Epithelial cell of prostate (primary cell): ENCODE data around the gene UBXN4.
A peak's percentile ranks its signal among the peaks of the same experiment; 100 is the strongest.
"Not testable (repeated sequence)": the region's sequence is repeated elsewhere in the genome, so short reads cannot be mapped to it uniquely, and the experiment has no call there.

Experiments used
- DNase-seq: peaks from one replicate; pipeline ENCODE4 v3.0.0-alpha.2; 2011; ENCODE audit warnings: low read depth, low spot score
- H3K27ac ChIP-seq: fragments of 450-650 bp; 2 replicates; pipeline ENCODE4 v1.5.1; 2017; ENCODE audit warnings: mild to moderate bottlenecking

The UBXN4 gene

DNA sequence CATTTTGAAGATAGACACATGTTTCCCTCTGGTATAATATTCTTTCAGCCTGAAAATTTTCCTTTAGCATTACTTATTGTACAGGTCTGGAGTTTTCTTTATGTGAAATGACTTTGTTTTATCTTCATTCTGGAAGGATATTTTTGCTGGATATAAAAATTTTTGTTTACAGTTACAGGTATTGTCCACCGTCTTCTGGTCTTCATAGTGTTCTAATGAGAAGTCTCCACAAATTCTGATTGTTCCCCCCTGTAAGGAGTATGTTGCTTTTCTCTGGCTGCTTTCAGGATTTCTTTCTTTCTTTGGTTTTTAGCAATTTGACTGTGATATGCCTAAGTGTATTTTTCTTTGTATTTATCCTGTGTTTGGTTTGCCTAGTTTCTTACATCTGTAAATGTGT lies 15.0 kb downstream of the UBXN4 start:
- H3K27ac ChIP-seq, result no peak overlapping the region
- DNase-seq, result no peak

- DNase-seq, result no peak
- no peak overlapping the region for H3K27ac ChIP-seq
These were observed 20.4 kb downstream of the UBXN4 start for GRCh38 chr2:135762022-135762421.

DNA sequence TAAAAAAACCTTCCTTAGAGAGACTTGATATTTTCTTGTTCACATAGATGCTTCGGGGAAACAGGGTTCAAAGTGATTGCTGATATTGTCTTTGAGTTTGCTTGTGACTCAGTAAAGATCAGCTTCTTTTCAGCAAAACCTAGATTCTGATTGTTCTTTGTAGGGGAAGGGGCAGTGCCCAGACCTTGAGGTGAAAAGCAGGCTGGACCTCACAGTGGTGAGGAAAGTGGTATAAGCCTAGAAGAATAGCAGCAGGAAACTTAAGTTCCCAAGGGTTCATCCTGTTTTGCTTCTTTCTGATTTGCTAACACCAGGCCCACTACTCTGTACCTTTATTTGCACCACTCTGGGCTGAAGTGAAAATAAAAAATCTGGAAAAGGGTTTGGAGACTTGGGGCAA lies 20.9 kb downstream of the UBXN4 start:
- no peak overlapping the region for H3K27ac ChIP-seq
- no peak for DNase-seq

DNA sequence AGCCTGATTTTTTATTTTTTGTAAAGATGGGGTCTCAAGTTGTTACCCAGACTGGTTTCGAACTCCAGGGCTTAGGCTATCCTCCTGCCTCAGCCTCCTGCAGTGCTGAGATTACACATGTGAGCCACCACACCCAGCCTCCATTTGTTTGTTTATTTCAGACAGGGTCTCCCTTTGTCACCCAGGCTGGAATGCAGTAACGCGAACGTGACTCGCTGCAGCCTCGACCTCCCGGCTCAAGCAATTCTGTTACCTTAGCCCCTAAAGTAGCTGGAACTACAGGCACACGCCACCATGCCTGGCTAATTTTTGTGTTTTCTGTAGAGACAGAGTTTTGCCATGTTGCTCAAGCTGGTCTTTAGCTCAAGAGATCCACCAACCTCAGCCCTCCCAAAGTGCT lies 27.2 kb downstream of the UBXN4 start:
- DNase-seq, result no peak
- H3K27ac ChIP-seq, result no peak overlapping the region

DNA sequence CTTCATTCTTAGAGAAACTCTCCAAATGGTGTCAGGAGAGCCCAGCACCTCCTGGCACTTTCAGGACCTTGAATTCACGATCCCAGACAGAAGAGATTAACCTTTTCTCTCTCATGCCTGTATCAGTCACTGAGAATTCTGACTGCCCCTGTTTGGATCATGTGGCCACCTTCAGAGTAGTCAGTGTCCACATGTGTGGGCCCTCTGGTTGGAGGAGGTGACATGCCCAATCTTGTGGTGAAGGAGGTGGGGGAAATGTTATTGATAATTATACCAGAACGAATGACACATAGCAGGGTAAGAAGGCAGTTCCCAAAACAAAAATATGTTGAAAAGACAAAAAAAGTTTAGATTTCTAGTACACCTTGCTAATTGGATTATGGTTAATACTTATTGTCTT lies 31.7 kb downstream of the UBXN4 start:
- peak overlapping the region; percentile 30 for H3K27ac ChIP-seq
- DNase-seq, result no peak

DNA sequence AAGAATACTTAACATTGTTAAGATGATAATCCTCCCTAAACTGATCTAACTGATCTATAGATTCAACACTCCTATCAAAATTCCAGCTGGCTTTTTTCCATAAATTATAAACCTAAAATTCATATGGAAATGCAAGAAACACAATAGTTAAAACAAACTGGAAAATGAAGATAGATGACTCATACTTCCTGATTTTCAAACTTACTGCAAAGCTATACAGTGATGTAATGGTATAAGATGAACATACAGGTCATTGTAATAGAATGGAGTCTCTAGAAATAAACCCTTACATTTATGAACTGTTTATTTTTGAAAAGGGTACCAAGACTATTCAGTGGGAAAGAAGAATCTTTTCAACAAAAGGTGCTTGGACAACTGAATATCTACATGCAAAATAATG lies 32.3 kb downstream of the UBXN4 start:
- peak overlapping the region; percentile 30 for H3K27ac ChIP-seq
- DNase-seq, result no peak

DNA sequence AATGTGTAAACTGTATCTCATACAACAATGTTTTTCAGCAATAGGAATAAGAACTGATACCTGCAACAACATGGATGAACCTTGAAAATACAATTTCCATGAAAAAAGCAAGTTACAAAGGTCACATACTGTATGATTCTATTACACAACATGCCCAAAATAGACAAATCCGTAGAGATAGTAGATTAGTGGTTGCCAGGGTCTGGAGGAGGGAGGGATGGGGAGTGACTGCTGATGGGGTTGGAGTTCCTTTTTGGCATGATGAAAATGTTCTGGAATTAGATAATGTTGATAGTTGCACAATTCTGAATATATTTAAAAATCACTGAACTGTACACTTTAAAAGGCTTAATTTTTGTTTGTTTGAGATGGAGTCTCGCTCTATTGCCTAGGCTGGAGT lies 33.8 kb downstream of the UBXN4 start:
- H3K27ac ChIP-seq, result no peak overlapping the region
- no peak for DNase-seq

- no peak overlapping the region for H3K27ac ChIP-seq
- no peak for DNase-seq
These were observed 34.7 kb downstream of the UBXN4 start for GRCh38 chr2:135776367-135776766.

- H3K27ac ChIP-seq, result no peak overlapping the region
- no peak for DNase-seq
These were observed 40.6 kb downstream of the UBXN4 start for GRCh38 chr2:135782231-135782630.

- no peak for DNase-seq
- no peak overlapping the region for H3K27ac ChIP-seq
These were observed 41.8 kb downstream of the UBXN4 start for GRCh38 chr2:135783439-135783838.

- DNase-seq, result no peak
- H3K27ac ChIP-seq, result no peak overlapping the region
These were observed 43.4 kb downstream of the UBXN4 start for GRCh38 chr2:135785032-135785431.

GRCh38 chr2:135786823-135787222 lies 45.2 kb downstream of the UBXN4 start:
- DNase-seq, result no peak
- no peak overlapping the region for H3K27ac ChIP-seq

DNA sequence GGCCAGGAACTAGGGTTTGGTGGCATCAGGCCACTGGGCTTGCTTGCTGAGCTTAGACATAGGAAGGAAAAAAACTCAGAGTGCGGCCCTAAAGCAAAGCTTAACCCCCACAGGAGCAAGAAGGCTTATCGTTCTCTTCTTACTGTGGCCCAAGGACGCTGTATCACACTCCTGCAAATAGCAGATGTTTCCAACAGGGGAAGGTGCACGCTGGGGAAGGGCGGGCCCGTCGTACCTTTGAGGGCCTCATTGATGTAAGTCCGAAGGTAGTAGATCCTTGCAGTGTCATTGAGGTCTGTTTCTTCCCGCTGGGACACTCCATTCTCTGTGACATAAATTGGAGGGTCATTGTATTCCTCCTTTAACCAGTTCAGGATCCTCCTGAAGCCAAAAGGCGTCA lies 48.8 kb downstream of the UBXN4 start:
- no peak overlapping the region for H3K27ac ChIP-seq
- no peak for DNase-seq

DNA sequence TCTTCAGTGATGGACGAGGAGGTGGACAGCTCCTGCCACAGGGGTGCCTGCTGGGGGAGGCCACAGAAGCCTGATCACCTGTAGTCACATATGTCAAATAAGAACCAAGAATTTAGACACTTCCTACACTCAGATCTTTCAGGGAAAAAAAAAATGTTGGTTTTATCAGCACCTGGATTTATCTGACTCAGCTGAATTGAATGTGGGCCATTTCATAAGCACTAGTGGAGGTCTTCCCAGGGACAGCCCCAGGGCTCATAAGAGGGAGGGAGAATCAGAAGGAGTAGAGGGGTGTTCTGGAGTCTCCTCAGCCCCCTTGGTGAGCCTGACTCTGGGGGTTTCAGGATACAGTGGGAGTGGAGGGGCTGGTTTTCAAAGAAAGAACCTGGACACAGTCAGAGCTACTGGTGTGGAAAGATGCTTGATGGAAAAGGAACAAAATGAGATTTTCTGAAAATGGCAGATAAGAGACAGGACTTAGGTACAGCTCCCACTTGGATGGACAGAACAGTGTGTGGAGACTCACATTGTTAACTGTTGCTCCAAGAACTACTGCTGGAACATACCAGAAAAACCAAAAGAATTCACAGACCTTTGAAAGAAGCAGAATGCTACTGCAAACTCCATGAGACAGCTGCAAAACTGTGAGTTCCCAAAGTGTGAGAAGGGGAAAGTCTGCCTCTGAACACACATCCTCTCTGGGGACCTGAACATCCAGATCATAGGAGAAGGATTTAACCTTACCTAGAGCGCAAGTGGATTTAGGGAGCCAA lies 49.9 kb downstream of the UBXN4 start:
- no peak for DNase-seq
- no peak overlapping the region for H3K27ac ChIP-seq

DNA sequence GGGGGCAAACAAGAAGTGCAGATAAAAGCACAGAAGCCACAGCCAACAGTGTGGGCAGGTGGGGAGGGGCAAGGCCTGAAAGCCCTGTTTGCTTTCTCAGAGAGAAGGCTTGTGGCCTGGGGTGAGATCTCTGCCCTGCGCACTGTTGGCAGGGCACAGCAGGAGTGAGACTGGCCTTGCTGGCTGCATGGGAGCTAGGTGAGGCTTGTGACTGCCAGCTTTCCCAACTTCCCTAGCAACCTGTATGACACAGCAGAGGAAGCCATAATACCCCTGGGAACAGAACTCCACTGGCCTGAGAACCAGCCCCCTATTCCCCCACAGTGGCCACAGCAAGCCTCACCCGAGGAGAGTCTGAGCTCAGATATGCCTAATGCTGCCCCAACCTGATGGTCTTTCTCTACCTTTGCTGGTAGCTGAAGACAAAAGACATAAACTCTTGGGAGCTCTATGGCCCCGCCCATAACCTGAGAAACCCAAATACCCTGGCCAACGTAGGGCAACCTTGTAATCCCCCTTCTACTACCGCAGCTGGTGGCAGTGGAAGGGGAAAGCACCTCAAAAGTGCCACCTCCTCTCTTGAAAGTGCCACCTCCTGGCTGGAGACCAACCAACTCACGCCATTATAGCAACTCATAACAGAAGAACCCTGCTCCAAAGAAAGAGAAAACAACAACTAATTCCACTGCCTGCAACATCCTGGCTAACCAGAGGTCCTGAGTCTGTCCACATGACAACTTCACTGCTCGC lies 50.9 kb downstream of the UBXN4 start:
- DNase-seq, result no peak
- H3K27ac ChIP-seq, result no peak overlapping the region

GRCh38 chr2:135795641-135796040 lies 54.0 kb downstream of the UBXN4 start:
- not testable (repeated sequence) for H3K27ac ChIP-seq, DNase-seq

GRCh38 chr2:135796606-135797005 lies 55.0 kb downstream of the UBXN4 start:
- H3K27ac ChIP-seq, result no peak overlapping the region
- DNase-seq, result no peak

DNA sequence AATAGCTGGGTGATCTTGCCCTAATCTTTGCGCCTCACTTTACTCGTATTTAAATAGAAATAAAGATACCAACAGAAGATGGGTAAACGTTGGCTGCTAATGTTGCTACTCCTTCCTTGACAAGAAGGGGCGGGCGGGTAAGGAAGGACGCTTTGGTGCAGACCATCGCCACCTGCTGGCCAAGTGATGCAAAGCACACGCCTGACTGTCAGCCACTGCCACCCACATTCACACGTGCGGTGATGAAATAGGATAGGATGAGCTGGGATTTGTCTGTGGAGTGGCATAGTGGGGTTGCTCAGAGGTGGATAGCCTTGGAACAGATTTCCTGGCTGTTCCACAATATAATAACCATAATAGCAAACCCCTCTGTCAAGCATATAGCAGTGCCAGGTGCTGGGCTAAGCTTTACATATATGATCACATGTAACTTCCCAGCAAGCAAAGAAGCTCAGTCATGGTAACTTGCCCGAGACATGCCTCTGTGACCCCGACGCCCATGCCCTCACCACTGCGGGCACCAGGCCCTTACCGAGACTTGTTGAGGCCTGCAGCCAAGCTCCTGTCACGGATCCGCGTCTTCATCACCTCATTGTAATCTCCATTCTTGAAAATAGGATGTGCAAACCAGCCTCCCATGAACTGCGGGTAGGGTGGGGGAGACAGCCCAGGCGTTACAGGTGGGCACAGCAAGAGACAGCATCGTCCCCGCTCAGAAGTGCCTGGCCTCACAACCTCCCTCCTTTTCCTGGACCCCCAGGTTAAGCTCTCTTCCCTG lies 56.0 kb downstream of the UBXN4 start:
- DNase-seq, result peak; percentile 45
- H3K27ac ChIP-seq, result peak overlapping the region; percentile 73

DNA sequence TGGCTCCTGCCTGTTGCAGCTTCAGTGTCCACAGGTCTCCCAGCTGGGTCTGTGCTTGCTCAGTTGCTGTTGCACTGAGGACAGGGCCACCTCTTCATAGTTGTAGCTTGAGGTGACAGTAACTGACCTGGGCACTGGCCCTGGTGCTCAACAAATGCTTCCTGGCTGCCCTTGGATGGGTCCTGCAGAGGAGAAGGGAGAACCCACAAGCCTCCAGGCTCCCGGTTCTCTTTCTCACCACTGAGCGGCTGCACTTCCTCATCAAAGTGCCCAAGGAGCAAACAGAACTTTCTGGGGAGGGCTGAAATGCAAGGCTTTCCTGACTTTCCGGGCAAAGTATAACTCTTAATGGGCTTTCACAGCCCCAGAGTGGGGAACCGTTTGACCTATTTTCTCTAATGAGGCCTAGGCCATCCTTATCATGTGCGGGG lies 56.6 kb downstream of the UBXN4 start:
- no peak for DNase-seq

DNA sequence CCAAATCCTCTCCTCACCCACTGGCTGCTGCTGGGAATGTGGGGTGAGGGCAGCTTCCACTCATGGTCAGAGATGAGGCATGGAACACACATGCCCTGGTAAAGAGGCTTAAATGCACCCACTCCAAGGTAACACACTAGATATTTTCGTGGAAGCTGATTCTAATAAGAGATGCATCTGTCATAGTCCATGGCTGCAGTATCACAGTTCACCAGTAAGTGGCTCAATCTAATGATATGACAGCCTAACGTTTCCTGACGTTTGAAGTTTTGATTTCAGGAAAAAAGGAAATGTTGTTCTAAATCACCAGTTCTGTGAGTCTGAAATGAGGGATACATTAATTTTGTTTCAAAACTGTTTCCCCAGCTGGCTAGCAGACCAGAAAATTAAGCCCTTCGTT lies 57.1 kb downstream of the UBXN4 start:
- peak overlapping the region; percentile 73 for H3K27ac ChIP-seq
- DNase-seq, result no peak

More for the DNA sequence above, 56.6 kb downstream of the UBXN4 start:
- H3K27ac ChIP-seq, result peak overlapping the region; percentile 73

GRCh38 chr2:135799738-135800137 lies 58.1 kb downstream of the UBXN4 start:
- DNase-seq, result no peak
- no peak overlapping the region for H3K27ac ChIP-seq
